Measurements from ENCODE around the gene LTB4R.

DNA sequence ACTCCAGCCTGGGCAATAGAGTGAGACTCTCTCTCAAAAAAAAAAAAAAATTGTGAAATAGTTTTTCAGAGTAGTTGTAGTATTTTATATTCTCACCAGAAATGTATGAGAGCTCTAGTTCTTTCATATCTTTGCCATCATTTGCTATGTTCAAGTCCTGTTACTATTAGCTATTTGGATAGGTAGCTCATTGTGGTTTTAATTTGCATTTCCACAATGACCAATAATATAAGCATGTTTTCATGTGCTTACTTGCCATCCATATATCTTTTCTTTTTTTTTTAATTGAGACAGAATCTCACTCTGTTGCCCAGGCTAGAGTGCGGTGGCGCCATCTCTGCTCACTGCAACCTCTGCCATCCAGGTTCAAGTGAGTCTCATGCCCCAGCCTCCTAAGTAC lies 36.9 kb downstream of the LTB4R start:
- TF ChIP-seq ZFX (IDR thresholded peaks at IDR 0.05): no peak
- no peak for TF ChIP-seq CTCF (conservative IDR thresholded peaks at IDR 0.05)

Data from C4-2B (cell line).